ENCODE data around the gene DPEP2.
"Not testable (repeated sequence)": the region's sequence is repeated elsewhere in the genome, so short reads cannot be mapped to it uniquely, and the experiment has no call there.

The DPEP2 gene

GRCh38 chr16:68005211-68005610 lies 5.9 kb upstream of the DPEP2 start:
- DNase-seq (ENCODE audit: low read depth, low spot score) = no peak
- no peak for TF ChIP-seq CTCF (IDR thresholded peaks at IDR 0.05; ENCODE audit: low read depth, low read length)
- in situ Hi-C loops (cut with HindIII; ENCODE audit: low sequenced_read_pairs) = no loop called here
- no peak overlapping the region for H3K4me3 ChIP-seq (ENCODE audit: low read depth, low read length)

GRCh38 chr16:68003031-68003430 lies 3.7 kb upstream of the DPEP2 start:
- no peak for TF ChIP-seq CTCF (IDR thresholded peaks at IDR 0.05; ENCODE audit: low read depth, low read length)
- no peak overlapping the region for H3K4me3 ChIP-seq (ENCODE audit: low read depth, low read length)
- in situ Hi-C loops (cut with HindIII; ENCODE audit: low sequenced_read_pairs) = no loop called here
- DNase-seq (ENCODE audit: low read depth, low spot score) = no peak

- no peak overlapping the region for H3K4me3 ChIP-seq (ENCODE audit: low read depth, low read length)
- TF ChIP-seq CTCF (IDR thresholded peaks at IDR 0.05; ENCODE audit: low read depth, low read length) = no peak
- DNase-seq (ENCODE audit: low read depth, low spot score) = no peak
- in situ Hi-C loops (cut with HindIII; ENCODE audit: low sequenced_read_pairs) = no loop called here
Observed at GRCh38 chr16:68000450-68000849, 1.2 kb upstream of the DPEP2 start.

GRCh38 chr16:67999985-68000384 lies 701 bp upstream of the DPEP2 start:
- no peak for TF ChIP-seq CTCF (IDR thresholded peaks at IDR 0.05; ENCODE audit: low read depth, low read length)
- H3K4me3 ChIP-seq (ENCODE audit: low read depth, low read length) = no peak overlapping the region

GRCh38 chr16:67998231-67998778 lies 979 bp downstream of the DPEP2 start:
- DNase-seq (ENCODE audit: low read depth, low spot score); H3K4me3 ChIP-seq (ENCODE audit: low read depth, low read length); in situ Hi-C loops (cut with HindIII; ENCODE audit: low sequenced_read_pairs): not testable (repeated sequence)

More at GRCh38 chr16:67999985-68000384, 701 bp upstream of the DPEP2 start:
- DNase-seq (ENCODE audit: low read depth, low spot score) = no peak
- in situ Hi-C loops (cut with HindIII; ENCODE audit: low sequenced_read_pairs) = no loop called here

- in situ Hi-C loops (cut with HindIII; ENCODE audit: low sequenced_read_pairs) = no loop called here
- no peak for DNase-seq (ENCODE audit: low read depth, low spot score)
- TF ChIP-seq CTCF (IDR thresholded peaks at IDR 0.05; ENCODE audit: low read depth, low read length) = no peak
- H3K4me3 ChIP-seq (ENCODE audit: low read depth, low read length) = no peak overlapping the region
Observed at GRCh38 chr16:67996666-67997065, 2.6 kb downstream of the DPEP2 start.

- in situ Hi-C loops (cut with HindIII; ENCODE audit: low sequenced_read_pairs) = no loop called here
- TF ChIP-seq CTCF (IDR thresholded peaks at IDR 0.05; ENCODE audit: low read depth, low read length) = no peak
- DNase-seq (ENCODE audit: low read depth, low spot score) = no peak
- H3K4me3 ChIP-seq (ENCODE audit: low read depth, low read length) = no peak overlapping the region
Observed at GRCh38 chr16:67995423-67995822, 3.9 kb downstream of the DPEP2 start.

GRCh38 chr16:67994040-67994408 lies 5.3 kb downstream of the DPEP2 start:
- H3K4me3 ChIP-seq (ENCODE audit: low read depth, low read length); in situ Hi-C loops (cut with HindIII; ENCODE audit: low sequenced_read_pairs); DNase-seq (ENCODE audit: low read depth, low spot score): not testable (repeated sequence)
